HL-60 (cell line): ENCODE results near the gene MSH3.

ENCODE experiments used
- DNase-seq, 2 experiments: peaks; one replicate each; pipeline ENCODE4 v3.0.0-alpha.2; 2010 to 2020; ENCODE audit warnings: low read depth in 1 of 2, low spot score in 1 of 2
- H3K27ac ChIP-seq: fragments of 250-450 bp; sonication (Bioruptor Pico); replicated peaks from 2 replicates; pipeline ENCODE4 v1.5.1; 2020; ENCODE audit warnings: mild to moderate bottlenecking, moderate library complexity
- H3K27me3 ChIP-seq: fragments of 250-450 bp; sonication (Bioruptor Pico); 2 replicates; pipeline ENCODE4 v1.5.1; 2021; ENCODE audit warnings: mild to moderate bottlenecking, moderate library complexity; ENCODE audit not compliant: insufficient read depth, poor library complexity, severe bottlenecking
- H3K4me3 ChIP-seq: replicated peaks from 2 replicates; pipeline ENCODE4 v1.5.1; 2011; ENCODE audit warnings: mild to moderate bottlenecking, control low read depth, low read length; ENCODE audit not compliant: insufficient read depth
- GABPA ChIP-seq: IDR thresholded peaks from 2 replicates; pipeline ENCODE4 v1.6.1; 2012; ENCODE audit warnings: low read depth
- POLR2AphosphoS5 ChIP-seq: IDR thresholded peaks from 2 replicates; pipeline ENCODE4 v1.6.1; 2012; ENCODE audit warnings: low read depth
- SPI1 ChIP-seq: IDR thresholded peaks from 2 replicates; pipeline ENCODE4 v1.6.1; 2012; ENCODE audit warnings: low read depth, mild to moderate bottlenecking, borderline replicate concordance
- TF ChIP-seq, protein P1 (sequence below): IDR thresholded peaks from 2 replicates; pipeline ENCODE4 v1.6.1; 2012; ENCODE audit warnings: low read depth; ENCODE audit not compliant: insufficient replicate concordance
- TF ChIP-seq, protein P2 (sequence below): IDR thresholded peaks from one replicate; pipeline ENCODE4 v1.5.1; 2011; ENCODE audit warnings: low read length, control low read depth, inconsistent platforms; ENCODE audit not compliant: insufficient read depth

The MSH3 gene

DNA sequence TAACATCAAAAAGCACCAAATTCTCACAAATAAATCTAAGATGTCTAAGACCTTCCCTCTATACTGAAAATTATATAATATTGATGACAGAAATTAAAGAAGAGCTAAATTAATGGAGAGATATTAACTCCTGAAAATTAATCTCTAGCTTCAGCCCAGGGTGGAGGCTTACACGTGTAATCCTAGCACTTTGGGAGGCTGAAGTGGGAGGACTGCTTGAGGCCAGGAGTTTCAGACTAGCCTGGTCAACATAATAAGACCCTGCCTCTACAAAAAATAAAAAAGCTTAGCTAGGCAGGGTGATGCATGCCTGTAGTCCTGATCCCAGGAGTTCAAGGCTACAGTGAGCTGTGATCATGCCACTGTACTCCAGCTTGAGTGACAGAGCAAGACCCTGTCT lies 44.8 kb upstream of the MSH3 start:
- DNase-seq, result no peak
- Histone ChIP-seq H3K4me3 (no peak overlapping the region), H3K27ac (no peak overlapping the region), H3K27me3 (no peaks in the 10 kb centered on the region)
- TF ChIP-seq GABPA, result no peak
- TF ChIP-seq SPI1, result no peak
- TF ChIP-seq POLR2AphosphoS5, result no peak
- TF ChIP-seq, protein P1, sequence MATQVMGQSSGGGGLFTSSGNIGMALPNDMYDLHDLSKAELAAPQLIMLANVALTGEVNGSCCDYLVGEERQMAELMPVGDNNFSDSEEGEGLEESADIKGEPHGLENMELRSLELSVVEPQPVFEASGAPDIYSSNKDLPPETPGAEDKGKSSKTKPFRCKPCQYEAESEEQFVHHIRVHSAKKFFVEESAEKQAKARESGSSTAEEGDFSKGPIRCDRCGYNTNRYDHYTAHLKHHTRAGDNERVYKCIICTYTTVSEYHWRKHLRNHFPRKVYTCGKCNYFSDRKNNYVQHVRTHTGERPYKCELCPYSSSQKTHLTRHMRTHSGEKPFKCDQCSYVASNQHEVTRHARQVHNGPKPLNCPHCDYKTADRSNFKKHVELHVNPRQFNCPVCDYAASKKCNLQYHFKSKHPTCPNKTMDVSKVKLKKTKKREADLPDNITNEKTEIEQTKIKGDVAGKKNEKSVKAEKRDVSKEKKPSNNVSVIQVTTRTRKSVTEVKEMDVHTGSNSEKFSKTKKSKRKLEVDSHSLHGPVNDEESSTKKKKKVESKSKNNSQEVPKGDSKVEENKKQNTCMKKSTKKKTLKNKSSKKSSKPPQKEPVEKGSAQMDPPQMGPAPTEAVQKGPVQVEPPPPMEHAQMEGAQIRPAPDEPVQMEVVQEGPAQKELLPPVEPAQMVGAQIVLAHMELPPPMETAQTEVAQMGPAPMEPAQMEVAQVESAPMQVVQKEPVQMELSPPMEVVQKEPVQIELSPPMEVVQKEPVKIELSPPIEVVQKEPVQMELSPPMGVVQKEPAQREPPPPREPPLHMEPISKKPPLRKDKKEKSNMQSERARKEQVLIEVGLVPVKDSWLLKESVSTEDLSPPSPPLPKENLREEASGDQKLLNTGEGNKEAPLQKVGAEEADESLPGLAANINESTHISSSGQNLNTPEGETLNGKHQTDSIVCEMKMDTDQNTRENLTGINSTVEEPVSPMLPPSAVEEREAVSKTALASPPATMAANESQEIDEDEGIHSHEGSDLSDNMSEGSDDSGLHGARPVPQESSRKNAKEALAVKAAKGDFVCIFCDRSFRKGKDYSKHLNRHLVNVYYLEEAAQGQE, result no peak

DNA sequence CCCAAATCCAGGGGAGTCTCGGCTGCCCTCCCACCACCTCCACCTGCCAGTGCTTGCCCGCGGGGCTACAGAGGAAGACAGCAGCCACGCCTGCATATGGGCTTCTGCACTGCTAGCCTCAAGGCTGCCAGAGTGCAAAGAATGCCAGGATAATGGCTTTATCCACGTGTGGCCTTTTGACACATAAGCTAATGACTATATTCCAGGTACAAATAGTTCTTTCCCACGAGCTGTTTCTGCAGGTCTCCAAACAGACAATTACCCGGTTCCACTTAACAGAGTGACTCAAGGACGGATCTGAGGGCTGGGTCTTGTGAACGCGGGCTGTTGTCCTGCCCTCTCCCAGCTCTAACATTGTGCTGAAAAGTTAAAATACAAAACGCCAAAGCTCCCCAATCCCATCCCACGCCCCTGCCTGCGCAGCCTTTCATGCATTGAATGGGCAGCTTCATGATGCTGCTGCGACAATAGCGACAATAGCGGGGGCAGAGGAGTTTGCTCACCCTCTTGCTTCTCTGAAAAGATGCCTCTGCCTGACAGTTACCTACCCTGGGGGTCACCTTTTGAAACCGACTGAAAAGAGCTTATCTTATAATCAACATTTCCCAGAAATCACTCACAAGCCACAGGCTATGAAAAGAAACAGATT lies 39.1 kb upstream of the MSH3 start:
- Histone ChIP-seq H3K27ac (no peak overlapping the region), H3K4me3 (no peak overlapping the region), H3K27me3 (no peaks in the 10 kb centered on the region)
- no peak for TF ChIP-seq POLR2AphosphoS5
- no peak for DNase-seq

DNA sequence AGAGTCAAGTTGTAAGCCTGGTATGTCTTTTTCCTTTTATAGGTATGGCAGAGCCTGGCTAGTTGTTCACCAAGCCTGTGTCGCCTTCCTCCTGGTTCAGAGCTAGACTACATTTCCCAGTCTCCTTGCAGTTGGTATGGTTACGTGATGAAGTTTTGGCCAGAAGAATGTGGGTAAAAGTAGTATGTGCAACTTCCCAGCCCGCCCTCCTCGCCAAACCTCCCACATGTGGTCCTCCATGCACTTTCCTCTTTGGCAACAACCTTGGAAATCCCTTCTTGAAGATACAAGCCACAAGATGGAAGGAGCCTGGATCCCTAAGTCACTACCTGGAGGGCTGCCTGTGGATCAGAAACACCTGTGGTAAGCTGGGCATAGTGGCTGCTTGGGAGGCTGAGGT lies 36.0 kb upstream of the MSH3 start:
- TF ChIP-seq, protein P2, sequence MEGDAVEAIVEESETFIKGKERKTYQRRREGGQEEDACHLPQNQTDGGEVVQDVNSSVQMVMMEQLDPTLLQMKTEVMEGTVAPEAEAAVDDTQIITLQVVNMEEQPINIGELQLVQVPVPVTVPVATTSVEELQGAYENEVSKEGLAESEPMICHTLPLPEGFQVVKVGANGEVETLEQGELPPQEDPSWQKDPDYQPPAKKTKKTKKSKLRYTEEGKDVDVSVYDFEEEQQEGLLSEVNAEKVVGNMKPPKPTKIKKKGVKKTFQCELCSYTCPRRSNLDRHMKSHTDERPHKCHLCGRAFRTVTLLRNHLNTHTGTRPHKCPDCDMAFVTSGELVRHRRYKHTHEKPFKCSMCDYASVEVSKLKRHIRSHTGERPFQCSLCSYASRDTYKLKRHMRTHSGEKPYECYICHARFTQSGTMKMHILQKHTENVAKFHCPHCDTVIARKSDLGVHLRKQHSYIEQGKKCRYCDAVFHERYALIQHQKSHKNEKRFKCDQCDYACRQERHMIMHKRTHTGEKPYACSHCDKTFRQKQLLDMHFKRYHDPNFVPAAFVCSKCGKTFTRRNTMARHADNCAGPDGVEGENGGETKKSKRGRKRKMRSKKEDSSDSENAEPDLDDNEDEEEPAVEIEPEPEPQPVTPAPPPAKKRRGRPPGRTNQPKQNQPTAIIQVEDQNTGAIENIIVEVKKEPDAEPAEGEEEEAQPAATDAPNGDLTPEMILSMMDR, result no peak
- TF ChIP-seq POLR2AphosphoS5 (no peak), GABPA (no peak), SPI1 (no peak)
- TF ChIP-seq, protein P1, result no peak
- no peak overlapping the region for H3K4me3 ChIP-seq
- H3K27me3 ChIP-seq, result no peaks in the 10 kb centered on the region
- no peak for DNase-seq
- H3K27ac ChIP-seq, result no peak overlapping the region

DNA sequence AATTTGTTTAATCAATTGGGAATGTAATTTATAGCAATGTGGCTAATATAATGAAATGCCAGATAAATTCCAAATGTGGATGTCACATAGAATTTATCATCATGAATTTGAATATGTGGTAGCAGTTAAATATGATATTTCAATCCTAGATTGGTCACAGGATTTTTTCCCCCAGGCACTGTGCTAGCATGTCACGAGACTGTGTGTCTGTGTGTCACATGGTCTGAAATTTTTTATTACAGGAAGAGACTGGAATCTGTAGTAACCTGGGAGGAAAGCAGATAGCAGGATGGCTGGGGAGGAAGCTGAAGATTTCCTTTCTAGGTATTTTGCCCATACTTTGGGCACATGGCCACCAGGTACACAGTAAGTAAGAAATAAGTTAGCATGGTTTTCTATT lies 35.4 kb upstream of the MSH3 start:
- H3K4me3 ChIP-seq, result no peak overlapping the region
- no peak for DNase-seq
- no peak overlapping the region for H3K27ac ChIP-seq
- H3K27me3 ChIP-seq, result no peaks in the 10 kb centered on the region
- no peak for TF ChIP-seq GABPA

DNA sequence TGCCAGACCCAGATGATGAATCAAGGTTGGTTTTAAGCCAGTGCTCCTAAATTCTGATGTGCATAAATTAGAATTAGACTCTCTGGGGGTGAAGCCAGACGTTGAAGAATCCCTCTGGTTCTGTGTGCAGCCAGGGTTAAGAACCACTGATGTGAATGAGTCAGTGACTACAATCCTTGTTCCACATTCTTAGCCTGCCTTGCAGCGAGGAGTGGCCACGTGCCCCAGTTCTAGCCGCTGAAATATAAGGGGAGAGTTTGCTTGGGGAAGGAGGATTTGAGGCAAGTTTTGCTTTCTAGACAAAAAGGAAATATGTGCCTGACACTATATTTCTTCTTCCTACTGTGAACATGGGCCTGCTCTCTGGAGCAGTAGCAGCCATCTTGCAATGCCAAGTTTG lies 34.2 kb upstream of the MSH3 start:
- H3K4me3 ChIP-seq, result no peak overlapping the region
- no peak for TF ChIP-seq POLR2AphosphoS5
- TF ChIP-seq, protein P2, result no peak
- TF ChIP-seq SPI1, result no peak
- H3K27me3 ChIP-seq, result no peaks in the 10 kb centered on the region
- H3K27ac ChIP-seq, result no peak overlapping the region
- DNase-seq, result no peak
